A549 treated with AZD9567 at 1 μM for 4 hours (cell line): Measurements from ENCODE around the gene ZBBX. TPM values are rescaled to one million over a fixed set of nuclear protein-coding genes. Genes with fewer than 3 reads are reported as not detected.

Source experiments
- total RNA-seq: library from RNA; stranded (reverse); fragments of 200-300 nt; extraction: Qiagen RNA extraction; gene quantifications from 5 replicates; pipeline ENCODE4 v1.2.3, GENCODE V29; 2022; ENCODE audit not compliant: insufficient read depth

The ZBBX gene
- not detected in 5 replicates for total RNA-seq

GRCh38 chr3:167380004-167380689 lies at the start of gene ZBBX:
TSS of gene ZBBX (minus strand) at chr3:167380297. CDS start at chr3:167372901, 7,396 bp downstream.

Other genes starting within 250 kb of the ZBBX start
- not detected in 5 replicates for gene SERPINI2, start 93.7 kb upstream of the ZBBX start, total RNA-seq